ENCODE data around the gene BMS1. TPM values are rescaled to one million over a fixed set of nuclear protein-coding genes. Genes with fewer than 3 reads are reported as not detected.

Gene BMS1
- total RNA-seq, 1 experiment from 2014 or later, result 44.2 TPM

DNA sequence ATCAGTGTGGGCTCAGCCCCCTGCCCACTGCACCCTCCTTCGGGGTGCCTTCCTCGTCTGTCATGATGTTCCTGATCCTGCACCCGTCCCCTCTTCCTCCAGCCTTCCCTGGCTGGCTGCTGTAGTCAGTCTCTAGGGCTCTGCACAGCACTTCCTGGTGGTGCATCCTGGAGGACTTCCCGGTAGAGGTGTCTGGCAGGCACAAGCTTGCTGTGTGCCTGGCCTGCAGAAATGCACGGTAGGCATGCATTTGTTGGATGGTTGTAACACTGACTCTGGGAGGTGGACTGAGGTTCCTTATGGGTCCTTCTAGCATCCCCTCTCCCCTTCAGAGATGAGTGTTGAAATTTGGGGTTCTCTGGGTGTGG, 92.8 kb downstream of the BMS1 start:
- H3K23me2 ChIP-seq (ENCODE audit: insufficient read length, low read depth, low read length, poor library complexity, severe bottlenecking), result no peaks in the 10 kb centered on the region
- Mint-ChIP-seq H3K36me3 (ENCODE audit: insufficient read depth in 1 of 3, low read depth in 3 of 3) (no peaks in the 10 kb centered on the region; a peak in 1 of 7 replicates), H3K27me3 (ENCODE audit: low read depth) (peaks cover 3% of the 10 kb centered on the region), H3K9me3 (peaks cover 0 to 2% of the 10 kb centered on the region in 2 experiments; a peak in 2 of 5 replicates), H3K4me3 (no peak overlapping the region), H3K4me1 (peaks cover 11 to 13% of the 10 kb centered on the region in 2 experiments), H3K27ac (no peak overlapping the region)
- H3K27ac ChIP-seq (ENCODE audit: insufficient read length, low read depth, low read length), result no peak overlapping the region
- no peak overlapping the region for H2BK12ac ChIP-seq (ENCODE audit: insufficient read length, low read depth, low read length)
- no peaks in the 10 kb centered on the region for H3K27me3 ChIP-seq (ENCODE audit: insufficient read depth, low read length)
- no peaks in the 10 kb centered on the region for H4K20me1 ChIP-seq (ENCODE audit: control insufficient read depth, insufficient read depth, insufficient read length)
- H4K91ac ChIP-seq (ENCODE audit: insufficient read length, low read depth, low read length), result no peak overlapping the region
- no peak overlapping the region for H2AK5ac ChIP-seq (ENCODE audit: insufficient read length, low read length)
- H3K18ac ChIP-seq (ENCODE audit: insufficient read length, low read depth, low read length), result no peak overlapping the region
- no peak overlapping the region for H3K9ac ChIP-seq (ENCODE audit: extremely low read depth, insufficient read length, low read length)
- H2BK5ac ChIP-seq (ENCODE audit: insufficient read length, low read length), result no peak overlapping the region
- no peak overlapping the region; the same call in 1 of the 2 replicates for H3K14ac ChIP-seq (ENCODE audit: insufficient read depth, low read length)
- H4K8ac ChIP-seq (replicated peaks; ENCODE audit: insufficient read length, low read depth, low read length), result no peak overlapping the region
- H3K56ac ChIP-seq (ENCODE audit: insufficient read length, low read depth, low read length), result no peak overlapping the region
- no peak overlapping the region for H3K4ac ChIP-seq (ENCODE audit: low read depth, low read length)
- H3K4me1 ChIP-seq (ENCODE audit: insufficient read depth, low read length), result no peaks in the 10 kb centered on the region; the same call in 1 of the 2 replicates
- no peaks in the 10 kb centered on the region for H3K79me2 ChIP-seq (ENCODE audit: insufficient read depth, low read length)
- H2AFZ ChIP-seq (ENCODE audit: low read length), result no peak overlapping the region
- H4K5ac ChIP-seq (ENCODE audit: insufficient read length, low read depth, low read length), result no peak overlapping the region
- TF ChIP-seq, protein P1, sequence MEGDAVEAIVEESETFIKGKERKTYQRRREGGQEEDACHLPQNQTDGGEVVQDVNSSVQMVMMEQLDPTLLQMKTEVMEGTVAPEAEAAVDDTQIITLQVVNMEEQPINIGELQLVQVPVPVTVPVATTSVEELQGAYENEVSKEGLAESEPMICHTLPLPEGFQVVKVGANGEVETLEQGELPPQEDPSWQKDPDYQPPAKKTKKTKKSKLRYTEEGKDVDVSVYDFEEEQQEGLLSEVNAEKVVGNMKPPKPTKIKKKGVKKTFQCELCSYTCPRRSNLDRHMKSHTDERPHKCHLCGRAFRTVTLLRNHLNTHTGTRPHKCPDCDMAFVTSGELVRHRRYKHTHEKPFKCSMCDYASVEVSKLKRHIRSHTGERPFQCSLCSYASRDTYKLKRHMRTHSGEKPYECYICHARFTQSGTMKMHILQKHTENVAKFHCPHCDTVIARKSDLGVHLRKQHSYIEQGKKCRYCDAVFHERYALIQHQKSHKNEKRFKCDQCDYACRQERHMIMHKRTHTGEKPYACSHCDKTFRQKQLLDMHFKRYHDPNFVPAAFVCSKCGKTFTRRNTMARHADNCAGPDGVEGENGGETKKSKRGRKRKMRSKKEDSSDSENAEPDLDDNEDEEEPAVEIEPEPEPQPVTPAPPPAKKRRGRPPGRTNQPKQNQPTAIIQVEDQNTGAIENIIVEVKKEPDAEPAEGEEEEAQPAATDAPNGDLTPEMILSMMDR (conservative IDR thresholded peaks at IDR 0.05), result no peak
- H2BK15ac ChIP-seq (ENCODE audit: low read depth, low read length), result no peak overlapping the region
- H3K79me1 ChIP-seq (ENCODE audit: insufficient read depth, low read depth, low read length, poor library complexity, severe bottlenecking), result no peaks in the 10 kb centered on the region
- no peak overlapping the region for H3K4me2 ChIP-seq (ENCODE audit: insufficient read depth, insufficient read length, low read length)
- DNase-seq, result no peak
- H3K9me3 ChIP-seq (ENCODE audit: control insufficient read depth, low read depth, low read length), result no peaks in the 10 kb centered on the region
- no peak overlapping the region for H2BK20ac ChIP-seq (ENCODE audit: low read depth, low read length, poor library complexity, severe bottlenecking)
- no peak overlapping the region for H3K23ac ChIP-seq (ENCODE audit: insufficient read length, low read depth, low read length)
- H2BK120ac ChIP-seq (ENCODE audit: low read depth, low read length, poor library complexity, severe bottlenecking), result no peak overlapping the region
- no peak overlapping the region for H3T11ph ChIP-seq (ENCODE audit: low read length)
- WGBS (ENCODE audit: extremely low coverage, insufficient read length, low lambda C conversion rate), result no CpG with 5 or more reads among the region's 5 CpGs
